Fibroblast of skin of right quadriceps (primary cell): ENCODE measurements around the gene IFT57.

ENCODE experiments used
- DNase-seq: peaks from one replicate; pipeline ENCODE4 v3.0.0-alpha.2; 2013

IFT57 gene

DNA sequence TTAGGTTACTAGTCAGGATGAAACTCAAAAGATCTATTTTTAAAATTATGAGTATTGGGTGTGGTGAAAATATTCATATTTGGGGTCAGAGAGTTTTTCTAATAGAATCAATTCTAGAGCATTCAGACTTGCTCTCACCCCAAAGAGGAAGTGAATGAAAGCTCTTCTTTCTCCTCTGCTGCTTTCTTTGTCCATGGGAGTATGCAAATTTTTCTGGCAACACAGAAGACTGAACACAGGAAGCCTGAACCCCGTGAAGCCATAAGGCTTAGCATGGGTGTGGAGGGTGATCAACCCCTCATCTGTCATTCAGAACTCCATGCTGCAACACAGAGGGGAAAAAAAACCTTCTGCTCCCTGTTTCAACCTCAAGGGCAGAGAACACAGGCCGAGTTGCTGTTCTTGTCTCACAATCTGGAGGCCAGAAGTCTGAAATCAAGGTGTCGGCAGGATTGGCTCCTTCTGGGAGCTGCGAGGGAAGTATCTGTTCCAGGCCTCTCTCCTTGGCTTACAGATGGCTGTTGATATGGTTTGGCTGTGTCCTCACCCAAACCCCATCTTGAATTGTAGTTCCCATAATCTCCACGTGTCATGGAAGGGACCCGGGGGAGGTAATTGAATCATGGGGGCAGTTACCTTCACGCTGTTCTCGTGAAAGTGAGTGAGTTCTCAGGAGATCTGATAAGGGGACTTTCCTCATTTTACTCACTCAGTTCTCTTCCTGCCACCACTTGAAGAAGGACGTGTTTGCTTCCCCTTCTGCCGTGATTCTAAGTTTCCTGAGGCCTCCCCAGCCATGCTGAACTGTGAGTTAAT, 97.7 kb downstream of the IFT57 start:
- DNase-seq, result no peak

- DNase-seq, result no peak
Observed at GRCh38 chr3:108123326-108123725, 98.9 kb downstream of the IFT57 start.

DNA sequence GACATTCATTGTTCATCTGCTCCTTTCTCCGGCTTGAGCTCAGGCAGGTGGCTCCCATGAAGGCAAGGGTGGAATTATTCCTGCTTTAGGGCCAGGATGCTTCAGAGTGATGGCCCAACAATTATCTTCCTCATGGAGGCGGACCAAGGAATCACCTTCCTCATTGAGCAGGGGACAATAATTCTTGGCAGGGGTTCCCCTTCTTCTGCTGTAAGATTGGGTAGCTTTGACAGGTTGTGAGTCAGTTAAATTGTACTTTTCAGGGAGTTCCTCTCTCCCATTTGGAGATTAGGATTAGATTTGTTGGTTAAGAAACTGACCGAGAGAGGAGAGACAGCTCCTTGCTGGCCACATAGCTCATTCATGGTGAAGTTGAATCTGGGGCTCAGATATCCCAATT, 99.9 kb downstream of the IFT57 start:
- no peak for DNase-seq

- no peak for DNase-seq
Observed at GRCh38 chr3:108119398-108120104, 102.7 kb downstream of the IFT57 start.

DNA sequence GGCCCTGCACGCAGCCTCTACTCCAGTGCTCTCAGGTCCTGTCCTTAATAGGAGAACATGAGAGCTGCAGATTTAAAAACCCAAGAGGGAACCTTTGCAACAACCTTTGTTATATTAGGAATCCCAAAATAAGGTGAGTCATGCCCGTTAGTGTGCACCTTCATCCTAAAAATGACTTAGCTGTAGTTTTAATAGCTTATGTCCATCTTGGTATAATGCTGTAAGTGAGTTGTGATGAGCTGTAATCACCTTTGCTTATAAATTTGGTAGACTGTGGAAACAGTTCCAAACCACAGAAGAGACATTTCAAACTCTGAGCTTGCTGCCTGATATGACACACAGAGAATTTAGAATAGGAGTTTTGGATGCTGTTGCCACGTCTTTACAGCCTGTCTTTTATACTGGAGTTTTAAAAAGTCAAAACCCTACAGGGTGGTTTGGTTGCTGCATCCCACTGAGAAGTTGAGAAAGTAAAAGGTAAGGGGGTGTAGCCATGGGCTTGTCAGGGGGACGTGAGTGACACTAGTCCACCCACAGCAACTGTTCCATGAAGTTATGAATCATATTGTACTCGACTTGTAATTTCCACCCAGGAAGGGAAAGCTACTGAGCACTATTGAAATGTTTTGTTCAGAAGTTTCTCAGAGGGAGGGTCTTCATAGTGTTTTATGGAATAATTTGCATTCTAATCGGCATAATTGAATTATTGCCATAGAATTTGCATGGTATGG, 104.0 kb downstream of the IFT57 start:
- no peak for DNase-seq

- no peak for DNase-seq
Observed at GRCh38 chr3:108117241-108117775, 104.9 kb downstream of the IFT57 start.

DNA sequence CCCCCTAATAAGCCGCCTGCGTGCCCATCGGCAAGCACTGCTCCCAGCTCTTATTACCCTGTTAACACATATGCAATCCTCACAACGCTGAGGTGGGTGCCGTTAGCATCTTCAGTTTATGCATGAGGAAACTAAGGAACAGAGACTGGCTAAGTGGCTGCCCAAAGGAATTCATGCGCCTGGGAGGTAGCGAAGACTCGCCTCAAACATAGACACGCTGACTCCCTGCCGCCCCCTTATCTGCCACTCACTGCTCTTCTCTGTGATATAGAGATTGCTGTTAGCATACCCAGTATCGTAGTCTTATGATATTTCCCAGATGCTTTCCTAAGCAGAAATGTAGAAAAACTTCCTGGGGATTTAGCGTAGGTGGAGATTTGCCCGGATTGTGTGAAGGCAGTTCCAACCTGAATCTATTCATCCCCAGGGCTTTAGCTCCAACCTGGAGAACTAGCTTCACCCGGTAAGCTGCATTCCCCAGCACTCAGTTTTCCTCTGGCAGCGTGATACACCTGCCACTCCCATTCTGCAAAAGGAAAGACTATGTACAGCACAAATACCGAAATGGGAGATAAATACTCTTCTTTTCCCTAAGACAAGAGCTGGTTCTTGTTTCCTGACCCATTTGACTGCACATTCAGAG, 107.7 kb downstream of the IFT57 start:
- DNase-seq, result no peak

- DNase-seq, result no peak
Observed at GRCh38 chr3:108113975-108114374, 108.2 kb downstream of the IFT57 start.

- DNase-seq, result no peak
Observed at GRCh38 chr3:108110934-108111333, 111.3 kb downstream of the IFT57 start.
